Peyer's patch (tissue), 4 donors: ENCODE measurements around the gene SNRNP70. TPM values are rescaled to one million over a fixed set of nuclear protein-coding genes. Genes with fewer than 3 reads are reported as not detected.

ENCODE experiments used
- DNase-seq, 3 donors: peaks; one replicate each; pipeline ENCODE4 v3.0.0-alpha.2; 2017 to 2019
- H3K27ac ChIP-seq, 4 donors: fragments of 200-600 bp; sonication (generic); one replicate each; pipeline ENCODE4 v1.5.1; 2016 to 2019
- H3K27me3 ChIP-seq, 2 donors: fragments of 200-600 bp; sonication (generic); one replicate each; pipeline ENCODE4 v1.5.1; 2019
- H3K36me3 ChIP-seq, 3 donors: fragments of 200-600 bp; sonication (generic); one replicate each; pipeline ENCODE4 v1.5.1; 2016 to 2019
- H3K4me1 ChIP-seq, 4 donors: fragments of 200-600 bp; sonication (generic); one replicate each; pipeline ENCODE4 v1.5.1; 2016 to 2019
- H3K4me3 ChIP-seq, 4 donors: fragments of 200-600 bp; sonication (generic); 1 replicate in 3 of 4; 2 replicates in 1 of 4; pipeline ENCODE4 v1.5.1; 2016 to 2019; ENCODE audit warnings: mild to moderate bottlenecking in 1 of 4
- H3K9me3 ChIP-seq, 4 donors: fragments of 200-600 bp; sonication (generic); one replicate each; pipeline ENCODE4 v1.5.1; 2016 to 2019; ENCODE audit warnings: mild to moderate bottlenecking in 1 of 4
- CTCF ChIP-seq, 6 experiments: fragments of 450-650 bp in 4 of 6; fragments of 200-600 bp in 2 of 6; sonication (generic) in 1 of 6; IDR thresholded peaks; one replicate each; pipeline ENCODE4 v1.5.1; 2017 to 2019; ENCODE audit warnings: antibody characterized with exemption in 6 of 6, mild to moderate bottlenecking in 3 of 6, moderate library complexity in 1 of 6
- POLR2A ChIP-seq, 2 donors: fragments of 450-650 bp; IDR thresholded peaks; one replicate each; pipeline ENCODE4 v1.5.1; 2017; ENCODE audit warnings: antibody characterized with exemption in 2 of 2, mild to moderate bottlenecking in 2 of 2, moderate library complexity in 2 of 2
- total RNA-seq, 4 donors: library from RNA; depleted of rRNA; stranded (reverse); fragments of >200 nt; gene quantifications; one replicate each; pipeline ENCODE4 v1.1.0, GENCODE V29; 2016

The SNRNP70 gene
- total RNA-seq, 4 donors from 2014 or later: 240 to 520 (median 395) TPM

GRCh38 chr19:49086296-49086695, 1.0 kb downstream of the SNRNP70 start:
- no peaks in the 10 kb centered on the region for H3K9me3 ChIP-seq
- peak overlapping the region in 1 of 4 donors; percentile 82 for H3K27ac ChIP-seq
- H3K4me1 ChIP-seq: peaks cover 0 to 29% (median 5%) of the 10 kb centered on the region in 4 donors
- peaks cover 0 to 22% (median 0%) of the 10 kb centered on the region in 3 donors for H3K36me3 ChIP-seq
- TF ChIP-seq POLR2A (IDR thresholded peaks at IDR 0.05) (no peak), CTCF (IDR thresholded peaks at IDR 0.05) (no peak)
- H3K4me3 ChIP-seq: peak overlapping the region; percentile 82 to 96 (median 91)
- no peaks in the 10 kb centered on the region for H3K27me3 ChIP-seq
- no peak for DNase-seq

- no peaks in the 10 kb centered on the region for H3K27me3 ChIP-seq
- TF ChIP-seq POLR2A (IDR thresholded peaks at IDR 0.05) (no peak), CTCF (IDR thresholded peaks at IDR 0.05) (no peak)
These were observed 6.3 kb downstream of the SNRNP70 start for GRCh38 chr19:49091391-49092038.

GRCh38 chr19:49092686-49093085, 7.4 kb downstream of the SNRNP70 start:
- Histone ChIP-seq H3K27ac (no peak overlapping the region), H3K9me3 (no peaks in the 10 kb centered on the region), H3K36me3 (peaks cover 0 to 85% (median 0%) of the 10 kb centered on the region in 3 donors), H3K27me3 (no peaks in the 10 kb centered on the region), H3K4me3 (no peak overlapping the region), H3K4me1 (peaks cover 0 to 6% (median 0%) of the 10 kb centered on the region in 4 donors)
- no peak for DNase-seq
- TF ChIP-seq CTCF (IDR thresholded peaks at IDR 0.05) (no peak), POLR2A (IDR thresholded peaks at IDR 0.05) (no peak)

More at GRCh38 chr19:49091391-49092038, 6.3 kb downstream of the SNRNP70 start:
- Histone ChIP-seq H3K4me3 (no peak overlapping the region), H3K27ac (no peak overlapping the region), H3K9me3 (no peaks in the 10 kb centered on the region), H3K4me1 (peaks cover 0 to 18% (median under 1%) of the 10 kb centered on the region in 4 donors), H3K36me3 (peaks cover 0 to 74% (median 0%) of the 10 kb centered on the region in 3 donors)
- DNase-seq: no peak

- Histone ChIP-seq H3K4me1 (no peaks in the 10 kb centered on the region), H3K36me3 (peaks cover 0 to 100% (median 4%) of the 10 kb centered on the region in 3 donors), H3K27ac (no peak overlapping the region), H3K4me3 (no peak overlapping the region), H3K27me3 (no peaks in the 10 kb centered on the region), H3K9me3 (no peaks in the 10 kb centered on the region)
- DNase-seq: no peak
- no peak for TF ChIP-seq CTCF (IDR thresholded peaks at IDR 0.05)
- TF ChIP-seq POLR2A (IDR thresholded peaks at IDR 0.05): no peak
These were observed 9.5 kb downstream of the SNRNP70 start for GRCh38 chr19:49094505-49095482.

- Histone ChIP-seq H3K4me3 (no peak overlapping the region), H3K27me3 (no peaks in the 10 kb centered on the region), H3K4me1 (no peaks in the 10 kb centered on the region), H3K27ac (no peak overlapping the region), H3K36me3 (peaks cover 0 to 100% (median 4%) of the 10 kb centered on the region in 3 donors), H3K9me3 (no peaks in the 10 kb centered on the region)
- TF ChIP-seq POLR2A (IDR thresholded peaks at IDR 0.05) (no peak), CTCF (IDR thresholded peaks at IDR 0.05) (peak; percentile 95 to 98 (median 97))
- peak; percentile 59 to 84 (median 76) for DNase-seq
These were observed 12.4 kb downstream of the SNRNP70 start for GRCh38 chr19:49097453-49098288.
